Fibroblast of villous mesenchyme (primary cell): ENCODE results near the gene ESD. TPM values are rescaled to one million over a fixed set of nuclear protein-coding genes. Genes with fewer than 3 reads are reported as not detected.
A peak's percentile ranks its signal among the peaks of the same experiment; 100 is the strongest.

Source experiments
- DNase-seq: peaks from one replicate; pipeline ENCODE4 v3.0.0-alpha.2; 2010; ENCODE audit warnings: low read depth
- H3K4me3 ChIP-seq: 2 replicates; pipeline ENCODE4 v1.5.1; 2011; ENCODE audit warnings: low read depth, mild to moderate bottlenecking, low read length
- total RNA-seq: library from RNA; depleted of rRNA; stranded (reverse); fragments of >200 nt; gene quantifications from 2 replicates; pipeline ENCODE4 v1.2.3, GENCODE V29; 2012
- TF ChIP-seq, protein P1 (sequence below): IDR thresholded peaks from 2 replicates; pipeline ENCODE4 v1.5.1; 2012; ENCODE audit warnings: low read depth, mild to moderate bottlenecking, low read length; ENCODE audit not compliant: insufficient read depth

ESD gene
- total RNA-seq, 1 donor = 118 TPM

DNA sequence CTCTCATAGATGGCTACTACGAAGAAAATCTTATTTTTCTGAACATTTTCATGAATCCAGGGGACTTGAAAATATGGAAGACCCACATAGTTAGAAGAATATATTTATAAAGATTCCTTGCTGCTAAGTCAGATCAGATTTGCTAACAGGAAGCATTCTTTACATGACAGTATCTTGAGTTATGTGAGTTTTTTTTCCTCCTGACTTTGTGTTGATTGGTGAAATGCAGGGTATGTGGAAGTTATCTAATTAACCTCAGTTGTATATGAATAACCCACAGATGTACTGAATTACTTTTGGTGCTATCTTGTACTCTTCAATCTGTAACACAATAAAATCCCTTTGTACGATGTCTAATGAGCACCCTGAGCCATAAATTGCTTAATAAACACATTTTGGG is 53.8 kb downstream of the ESD start:
- H3K4me3 ChIP-seq = no peak overlapping the region
- TF ChIP-seq, protein P1, sequence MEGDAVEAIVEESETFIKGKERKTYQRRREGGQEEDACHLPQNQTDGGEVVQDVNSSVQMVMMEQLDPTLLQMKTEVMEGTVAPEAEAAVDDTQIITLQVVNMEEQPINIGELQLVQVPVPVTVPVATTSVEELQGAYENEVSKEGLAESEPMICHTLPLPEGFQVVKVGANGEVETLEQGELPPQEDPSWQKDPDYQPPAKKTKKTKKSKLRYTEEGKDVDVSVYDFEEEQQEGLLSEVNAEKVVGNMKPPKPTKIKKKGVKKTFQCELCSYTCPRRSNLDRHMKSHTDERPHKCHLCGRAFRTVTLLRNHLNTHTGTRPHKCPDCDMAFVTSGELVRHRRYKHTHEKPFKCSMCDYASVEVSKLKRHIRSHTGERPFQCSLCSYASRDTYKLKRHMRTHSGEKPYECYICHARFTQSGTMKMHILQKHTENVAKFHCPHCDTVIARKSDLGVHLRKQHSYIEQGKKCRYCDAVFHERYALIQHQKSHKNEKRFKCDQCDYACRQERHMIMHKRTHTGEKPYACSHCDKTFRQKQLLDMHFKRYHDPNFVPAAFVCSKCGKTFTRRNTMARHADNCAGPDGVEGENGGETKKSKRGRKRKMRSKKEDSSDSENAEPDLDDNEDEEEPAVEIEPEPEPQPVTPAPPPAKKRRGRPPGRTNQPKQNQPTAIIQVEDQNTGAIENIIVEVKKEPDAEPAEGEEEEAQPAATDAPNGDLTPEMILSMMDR = no peak
- no peak for DNase-seq

- TF ChIP-seq, protein P1 = no peak
- H3K4me3 ChIP-seq = no peak overlapping the region
- no peak for DNase-seq
These were observed 57.4 kb downstream of the ESD start for GRCh38 chr13:46739447-46740098.

- TF ChIP-seq, protein P1 = no peak
- DNase-seq = no peak
- no peak overlapping the region for H3K4me3 ChIP-seq
These were observed 58.2 kb downstream of the ESD start for GRCh38 chr13:46738766-46739165.

GRCh38 chr13:46738055-46738454 is 58.9 kb downstream of the ESD start:
- DNase-seq = peak; percentile 61
- H3K4me3 ChIP-seq = no peak overlapping the region
- TF ChIP-seq, protein P1 = no peak

DNA sequence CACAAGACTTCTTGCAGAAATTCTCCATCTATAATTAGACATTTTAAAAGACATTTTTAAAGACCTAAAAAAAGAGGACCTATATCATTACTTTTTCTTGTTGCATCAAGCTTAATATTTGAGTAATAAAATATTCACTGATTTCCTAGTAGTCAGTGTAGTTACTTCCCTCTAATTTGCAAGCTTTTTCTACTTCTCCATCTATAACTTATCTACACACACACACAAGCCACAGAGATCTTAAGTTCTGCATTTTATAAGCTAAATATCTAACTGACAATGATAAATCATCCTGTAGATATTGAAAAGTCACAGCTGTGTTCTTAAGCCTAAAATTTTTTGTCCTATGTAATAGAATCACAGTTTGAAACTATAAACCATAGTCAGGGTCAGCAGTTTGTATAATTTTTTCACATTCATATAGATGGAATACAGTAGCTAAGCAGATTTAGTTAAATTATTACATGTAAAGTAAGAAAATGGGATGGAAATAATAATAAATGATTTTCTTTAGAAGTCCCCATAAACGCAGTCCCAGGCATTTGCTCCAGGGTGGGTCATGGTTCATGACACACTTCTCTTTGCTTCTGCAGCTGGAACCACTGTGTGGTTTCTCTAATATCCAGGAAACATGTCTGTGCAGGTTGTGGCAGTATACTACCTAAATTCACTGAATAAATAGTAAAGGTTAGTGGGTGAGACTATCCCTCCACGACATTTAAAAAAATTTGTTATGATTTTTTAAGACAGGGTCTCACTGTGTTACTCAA is 60.2 kb downstream of the ESD start:
- DNase-seq = no peak
- TF ChIP-seq, protein P1 = no peak
- no peak overlapping the region for H3K4me3 ChIP-seq

GRCh38 chr13:46735425-46735824 is 61.5 kb downstream of the ESD start:
- no peak overlapping the region for H3K4me3 ChIP-seq
- DNase-seq = no peak
- TF ChIP-seq, protein P1 = no peak
